Heart right ventricle (tissue), 16 donors: ENCODE data around the gene TMEM150C. TPM values are rescaled to one million over a fixed set of nuclear protein-coding genes. Genes with fewer than 3 reads are reported as not detected.

ENCODE experiments used
- ATAC-seq, 8 donors: fragments of 200-7000 bp; cut with Tn5 transposase; one replicate each; pipeline ENCODE4 v1.9.1; 2020; ENCODE audit warnings: mild to moderate bottlenecking in 8 of 8, moderate library complexity in 8 of 8, moderate number of reproducible peaks in 1 of 8
- DNase-seq, 2 donors: peaks; one replicate each; pipeline ENCODE4 v3.0.0-alpha.2; 2020
- H3K27ac ChIP-seq, 10 donors: fragments of 200-600 bp; sonication (generic) in 2 of 10; one replicate each; pipeline versions ENCODE4 v1.5.0 to v1.8.0; 2020 to 2022; ENCODE audit warnings: mild to moderate bottlenecking in 3 of 10
- H3K27me3 ChIP-seq, 7 donors: fragments of 200-600 bp; one replicate each; pipeline ENCODE4 v1.8.0; 2021 to 2022; ENCODE audit warnings: mild to moderate bottlenecking in 2 of 7
- H3K36me3 ChIP-seq, 9 donors: fragments of 200-600 bp; sonication (generic) in 1 of 9; one replicate each; pipeline versions ENCODE4 v1.5.0 to v1.8.0; 2020 to 2022; ENCODE audit warnings: mild to moderate bottlenecking in 2 of 9
- H3K4me1 ChIP-seq, 9 donors: fragments of 200-600 bp; sonication (generic) in 1 of 9; one replicate each; pipeline versions ENCODE4 v1.5.0 to v1.8.0; 2020 to 2022; ENCODE audit warnings: mild to moderate bottlenecking in 4 of 9
- H3K4me3 ChIP-seq, 10 donors: fragments of 200-600 bp; sonication (generic) in 2 of 10; one replicate each; pipeline versions ENCODE4 v1.5.0 to v1.8.0; 2020 to 2022; ENCODE audit warnings: mild to moderate bottlenecking in 7 of 10, moderate library complexity in 2 of 10
- H3K9me3 ChIP-seq, 11 donors: fragments of 200-600 bp in 10 of 11; sonication (generic) in 2 of 11; one replicate each; pipeline versions ENCODE4 v1.5.0 to v1.8.0; 2013 to 2022; ENCODE audit warnings: mild to moderate bottlenecking in 2 of 11, control low read depth in 1 of 11, moderate library complexity in 1 of 11
- WGBS, 2 donors: extraction: QIAGEN DNeasy Blood & Tissue Kit; methylation state at CpG; one replicate each; pipeline ENCODE4 v1.1.7; 2013; ENCODE audit warnings: inconsistent platforms in 1 of 2; 5-methylcytosine and 5-hydroxymethylcytosine counted together
- intact Hi-C, 10 donors: fragments of 100-400 bp; cut with DNase I; formaldehyde crosslinking; loops; one replicate each; pipeline versions ENCODE4 v1.11.1 to v1.14.2; 2022
- polyA plus RNA-seq, 2 donors: library from polyadenylated mRNA; stranded (reverse); fragments of 200-250 nt; gene quantifications; one replicate each; pipeline ENCODE4 v1.2.3, GENCODE V29; 2013
- total RNA-seq, 10 donors: library from RNA; stranded (reverse); fragmentation: NEBNext Ultra II Directional in 3 of 10; extraction: Animal tissue kit (Norgen Biotek cat#: 25700) in 3 of 10; gene quantifications; one replicate each; pipeline versions ENCODE4 v1.2.1 to v1.2.4, GENCODE V29; 2021 to 2023
- TF ChIP-seq, protein P1 (sequence below), 9 donors: fragments of 200-600 bp; sonication (generic) in 2 of 9; IDR thresholded peaks; one replicate each; pipeline versions ENCODE4 v1.5.0 to v1.8.0; 2021 to 2022; ENCODE audit warnings: antibody characterized with exemption in 9 of 9, mild to moderate bottlenecking in 5 of 9, moderate library complexity in 1 of 9
- donor health status: Arrhythmogenic right ventricular cardiomyopathy.
- donor health status: ischemic (EF 13 %, LVEDD 7.1; RV severe dilation, severe dysfunction).
- donor health status: healthy with polysubstance abuse.
- donor health status: DM: no; HTN: yes; CAD: no.
- donor health status: DM: no; HTN: no; CAD: no.
- donor health status: ischemic (EF 25% LVEDD 6.9; RV normal size, moderate dysfunction).
- donor health status: ischemic (EF 25% LVEDD 5.7; RV mildly dilated, moderate dysfunction).
- donor health status: healthy.
- donor health status: DM: yes; HTN: yes; CAD: no.
- donor health status: Ischemic cardiomyopathy.
- donor health status: ischemic (EF 35%, LVEDD 5.7; RV mildly dilated, moderate dysfunction).
- donor health status: nonischemic (EF 11% LVEDD 7.7; RV severe dilation, severe dysfunction).
- donor health status: DM: yes; HTN: yes; CAD: no.
- donor health status: PGD.
- donor health status: ischemic (EF 29% LVEDD 5.4; RV normal size, mild dysfunction).
- donor health status: nonischemic (EF 23%, LVEDD 6.1; RV moderate dilation, normal function).

TMEM150C gene
- total and polyA plus RNA-seq, 12 donors = 6.5 to 22.7 (median 12.6) TPM

- Histone ChIP-seq H3K36me3 (peaks cover 0 to 34% (median 0%) of the 10 kb centered on the region in 9 donors), H3K4me3 (no peak overlapping the region), H3K27ac (no peak overlapping the region), H3K27me3 (no peaks in the 10 kb centered on the region), H3K9me3 (no peaks in the 10 kb centered on the region), H3K4me1 (no peaks in the 10 kb centered on the region)
- TF ChIP-seq, protein P1, sequence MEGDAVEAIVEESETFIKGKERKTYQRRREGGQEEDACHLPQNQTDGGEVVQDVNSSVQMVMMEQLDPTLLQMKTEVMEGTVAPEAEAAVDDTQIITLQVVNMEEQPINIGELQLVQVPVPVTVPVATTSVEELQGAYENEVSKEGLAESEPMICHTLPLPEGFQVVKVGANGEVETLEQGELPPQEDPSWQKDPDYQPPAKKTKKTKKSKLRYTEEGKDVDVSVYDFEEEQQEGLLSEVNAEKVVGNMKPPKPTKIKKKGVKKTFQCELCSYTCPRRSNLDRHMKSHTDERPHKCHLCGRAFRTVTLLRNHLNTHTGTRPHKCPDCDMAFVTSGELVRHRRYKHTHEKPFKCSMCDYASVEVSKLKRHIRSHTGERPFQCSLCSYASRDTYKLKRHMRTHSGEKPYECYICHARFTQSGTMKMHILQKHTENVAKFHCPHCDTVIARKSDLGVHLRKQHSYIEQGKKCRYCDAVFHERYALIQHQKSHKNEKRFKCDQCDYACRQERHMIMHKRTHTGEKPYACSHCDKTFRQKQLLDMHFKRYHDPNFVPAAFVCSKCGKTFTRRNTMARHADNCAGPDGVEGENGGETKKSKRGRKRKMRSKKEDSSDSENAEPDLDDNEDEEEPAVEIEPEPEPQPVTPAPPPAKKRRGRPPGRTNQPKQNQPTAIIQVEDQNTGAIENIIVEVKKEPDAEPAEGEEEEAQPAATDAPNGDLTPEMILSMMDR (IDR thresholded peaks at IDR 0.05) = no peak
- ATAC-seq (no peak), DNase-seq (no peak)
- intact Hi-C loops = no loop called here
- WGBS, 2 donors = 96% methylated on average over 4 of the region's 4 CpGs
Measured at GRCh38 chr4:82495666-82496065, 66.1 kb downstream of the TMEM150C start.

- Histone ChIP-seq H3K36me3 (peaks cover 0 to 40% (median 5%) of the 10 kb centered on the region in 9 donors), H3K9me3 (no peaks in the 10 kb centered on the region), H3K27ac (no peak overlapping the region), H3K4me3 (no peak overlapping the region), H3K27me3 (no peaks in the 10 kb centered on the region), H3K4me1 (no peaks in the 10 kb centered on the region)
- intact Hi-C loops = no loop called here
- WGBS, 2 donors = 85 to 94% methylated on average over 2 of the region's 2 CpGs
- TF ChIP-seq, protein P1 (IDR thresholded peaks at IDR 0.05) = no peak
- no peak for DNase-seq
- ATAC-seq = no peak
Measured at GRCh38 chr4:82493721-82494425, 67.9 kb downstream of the TMEM150C start.

DNA sequence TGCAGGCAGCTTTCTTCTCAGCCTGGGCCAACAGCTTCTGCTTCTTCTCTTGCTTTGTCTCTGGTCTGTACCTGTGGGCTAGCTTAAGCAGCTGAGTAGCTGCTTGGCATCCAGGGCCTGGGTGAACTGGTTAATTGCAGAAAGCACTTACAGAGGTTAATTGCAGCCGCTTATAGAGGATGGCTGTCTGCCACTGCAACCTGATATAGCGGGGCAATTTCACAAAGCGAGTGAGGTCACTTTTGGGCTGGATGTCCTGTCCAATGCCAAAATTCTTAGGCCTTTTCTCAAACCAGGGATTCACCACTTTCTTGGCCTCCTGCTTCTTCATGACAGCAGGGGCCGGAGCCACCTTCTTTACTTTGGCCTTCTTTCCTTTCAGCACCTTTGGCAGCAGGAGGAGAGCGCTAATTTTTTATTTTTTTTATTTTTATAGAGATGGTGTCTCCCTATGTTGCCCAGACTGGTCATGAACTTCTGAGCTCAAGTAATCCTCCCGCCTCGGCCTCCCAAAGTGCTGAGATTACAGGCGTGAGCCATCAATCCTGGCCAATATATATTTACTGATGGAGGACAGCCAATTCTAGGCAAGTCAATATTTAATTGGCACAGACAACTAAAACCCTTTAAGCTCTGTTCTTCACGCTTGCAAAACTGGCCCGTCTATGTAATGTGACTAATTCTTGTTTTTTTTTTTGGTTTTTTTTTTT is 70.4 kb downstream of the TMEM150C start:
- no peak overlapping the region for H3K4me3 ChIP-seq
- TF ChIP-seq, protein P1 (IDR thresholded peaks at IDR 0.05) = no peak
- H3K4me1 ChIP-seq = no peaks in the 10 kb centered on the region
- ATAC-seq (peak in 1 of 8 donors; percentile 39), DNase-seq (no peak)
- H3K27ac ChIP-seq = no peak overlapping the region
- WGBS, 2 donors = 65 to 81% methylated on average over 10 of the region's 10 CpGs
- peaks cover 0 to 40% (median 5%) of the 10 kb centered on the region in 9 donors for H3K36me3 ChIP-seq
- H3K27me3 ChIP-seq = no peaks in the 10 kb centered on the region
- intact Hi-C loops = no loop called here
- H3K9me3 ChIP-seq = no peaks in the 10 kb centered on the region

DNA sequence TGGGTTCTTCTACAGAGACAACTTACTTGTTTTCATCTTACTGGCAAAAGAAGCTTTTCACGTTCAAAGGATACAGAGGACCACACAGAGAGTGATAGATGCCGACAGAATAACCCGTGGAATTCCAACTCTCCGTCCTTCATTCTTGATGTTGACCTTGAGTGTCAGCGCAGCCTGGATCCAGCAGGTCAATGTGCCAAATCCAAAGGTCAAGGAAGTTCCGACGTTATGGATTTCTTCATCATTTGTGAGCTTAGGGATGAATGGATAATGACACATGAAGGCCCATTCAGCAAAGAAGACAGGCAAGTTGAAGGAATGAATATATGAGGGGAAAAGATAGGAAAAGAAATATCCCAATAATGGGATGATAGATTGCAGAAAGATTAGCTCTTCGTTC is 71.8 kb downstream of the TMEM150C start:
- Histone ChIP-seq H3K27me3 (no peaks in the 10 kb centered on the region), H3K4me1 (peaks cover 0 to 7% (median 0%) of the 10 kb centered on the region in 9 donors), H3K9me3 (no peaks in the 10 kb centered on the region), H3K36me3 (peaks cover 0 to 29% (median 0%) of the 10 kb centered on the region in 9 donors), H3K4me3 (no peak overlapping the region), H3K27ac (no peak overlapping the region)
- no peak for ATAC-seq
- 70 to 71% methylated on average over 8 of the region's 8 CpGs for WGBS, 2 donors
- intact Hi-C loops = no loop called here
- TF ChIP-seq, protein P1 (IDR thresholded peaks at IDR 0.05) = no peak
- no peak for DNase-seq
